ENCODE results near the gene TPGS2.
A peak's percentile ranks its signal among the peaks of the same experiment; 100 is the strongest.
"Not testable (repeated sequence)": the region's sequence is repeated elsewhere in the genome, so short reads cannot be mapped to it uniquely, and the experiment has no call there.

The TPGS2 gene

DNA sequence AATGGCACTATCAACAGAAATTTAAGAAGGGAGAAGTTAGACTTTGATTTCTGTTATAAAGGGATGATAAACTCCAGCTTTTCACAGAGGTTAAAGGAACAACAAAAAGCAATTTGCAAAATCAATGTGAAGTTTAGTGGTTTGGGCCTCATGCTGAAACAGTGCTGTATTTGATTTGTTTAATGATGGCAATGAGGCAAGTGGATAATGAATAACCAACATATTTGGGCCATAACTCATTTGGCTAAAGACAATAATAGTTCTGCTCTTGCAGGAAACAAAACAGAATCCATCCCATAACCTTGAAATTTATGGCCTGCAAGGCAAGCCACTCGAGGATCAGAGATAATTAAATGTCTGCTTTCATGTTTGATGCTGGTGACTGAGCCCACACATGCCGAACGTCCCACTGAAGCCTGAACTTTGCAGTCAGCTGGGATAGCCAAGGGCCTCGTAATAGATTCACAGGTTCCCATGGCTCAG is 56.5 kb downstream of the TPGS2 start:
- no peak for DNase-seq

DNA sequence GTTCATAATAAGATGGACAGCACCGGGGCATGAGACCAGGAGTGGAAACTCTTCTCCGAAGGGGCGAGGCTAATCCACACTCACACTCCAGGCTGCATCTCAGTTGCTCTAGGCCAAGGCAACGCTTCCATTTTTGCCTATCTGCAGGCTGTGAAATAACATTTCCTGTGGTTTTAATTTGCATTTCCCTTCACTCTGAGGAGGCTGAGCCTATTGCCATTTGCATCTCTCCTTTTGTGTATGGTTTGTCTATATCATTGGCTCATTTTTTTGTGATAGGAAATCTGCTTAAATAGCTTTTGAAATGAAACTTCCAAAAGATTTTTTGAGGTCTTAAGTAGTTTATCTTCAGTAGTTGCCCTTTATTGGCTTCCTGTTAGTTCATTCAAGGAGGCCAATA is 57.6 kb downstream of the TPGS2 start:
- DNase-seq = no peak

DNA sequence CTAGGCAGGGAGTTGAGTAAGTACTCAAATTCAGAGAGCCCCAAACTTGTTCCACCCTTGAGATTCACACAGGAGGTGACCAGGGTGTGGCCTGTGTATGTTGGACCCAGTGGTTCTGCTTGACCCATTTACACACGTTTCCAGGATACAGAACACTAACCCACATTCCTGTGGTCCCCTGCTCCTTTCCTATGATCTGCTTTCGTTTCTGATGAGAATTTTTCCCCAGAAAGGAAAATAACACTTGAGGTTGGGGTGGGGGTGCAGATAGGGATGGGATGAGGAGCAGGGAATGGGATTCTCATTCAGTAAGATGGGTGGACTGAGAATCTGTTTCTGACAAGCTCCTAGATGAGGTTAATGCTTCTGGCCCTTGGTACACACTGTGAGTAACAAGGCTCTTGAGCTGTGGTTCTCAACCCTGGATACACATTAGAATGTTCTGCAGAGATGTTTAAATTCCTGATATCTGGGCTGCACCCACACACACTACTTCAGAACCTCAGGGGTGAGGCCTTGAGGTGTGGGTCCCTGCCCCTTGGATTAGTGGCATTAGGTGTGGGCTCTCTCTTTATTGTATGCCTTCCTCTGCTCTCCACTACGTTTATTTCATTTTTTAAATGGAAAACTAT is 58.4 kb downstream of the TPGS2 start:
- DNase-seq = no peak

DNA sequence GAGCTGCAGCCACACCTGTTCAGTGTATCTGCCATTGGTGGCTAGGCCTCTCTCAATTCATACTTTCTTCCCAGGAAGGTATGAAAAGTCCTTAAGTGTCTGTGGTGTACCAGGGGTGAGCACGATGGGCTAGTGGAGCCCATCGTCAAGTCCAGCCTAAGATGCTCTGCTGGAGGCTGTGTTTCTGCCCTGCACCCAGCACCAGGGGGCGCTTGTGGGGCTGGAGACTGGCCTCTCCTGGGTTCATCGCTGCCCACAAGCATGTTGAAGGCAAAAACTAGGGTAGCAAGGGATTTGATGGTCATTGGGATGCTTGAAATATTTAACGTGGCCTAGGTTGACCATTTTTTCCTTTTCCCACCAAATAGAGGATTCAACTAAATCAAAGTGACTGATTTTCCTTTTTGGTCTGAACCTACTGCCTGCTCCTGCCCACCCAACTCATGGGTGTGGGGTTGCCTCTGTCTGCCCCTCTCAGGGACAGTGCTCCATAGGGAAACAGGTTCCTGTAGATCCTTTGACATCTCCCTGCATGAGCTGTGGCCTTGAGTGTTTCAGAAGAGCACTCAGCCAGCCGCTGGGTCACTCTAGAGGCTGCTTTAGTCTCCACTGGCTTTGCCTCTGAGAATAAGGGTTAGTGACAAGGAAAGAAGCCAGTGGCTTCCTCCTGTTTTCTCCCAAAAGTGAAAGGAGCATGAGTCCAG is 59.0 kb downstream of the TPGS2 start:
- peak in 2 of 4 experiments; percentile 11 to 35 for DNase-seq

- DNase-seq = no peak
Observed at GRCh38 chr18:36769172-36769571, 59.6 kb downstream of the TPGS2 start.

DNA sequence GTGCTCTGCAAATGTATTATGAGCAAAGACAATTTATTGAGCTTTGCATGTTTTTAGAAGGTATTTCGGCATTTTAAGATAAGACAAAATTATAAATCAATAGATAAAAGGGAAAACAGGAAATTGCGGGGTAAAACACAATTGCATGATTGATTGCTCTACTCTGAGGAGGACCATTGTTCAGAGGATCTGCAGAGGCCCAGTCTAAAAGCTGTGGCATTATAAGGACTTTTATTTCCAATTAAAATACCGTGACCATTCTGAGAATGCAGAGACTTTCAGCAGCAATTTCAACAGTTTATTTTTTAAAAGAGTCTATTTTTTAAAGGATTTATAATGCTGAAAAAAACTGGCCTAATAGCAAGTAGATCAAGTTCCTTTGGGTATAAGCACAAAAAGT is 62.0 kb downstream of the TPGS2 start:
- DNase-seq = no peak

DNA sequence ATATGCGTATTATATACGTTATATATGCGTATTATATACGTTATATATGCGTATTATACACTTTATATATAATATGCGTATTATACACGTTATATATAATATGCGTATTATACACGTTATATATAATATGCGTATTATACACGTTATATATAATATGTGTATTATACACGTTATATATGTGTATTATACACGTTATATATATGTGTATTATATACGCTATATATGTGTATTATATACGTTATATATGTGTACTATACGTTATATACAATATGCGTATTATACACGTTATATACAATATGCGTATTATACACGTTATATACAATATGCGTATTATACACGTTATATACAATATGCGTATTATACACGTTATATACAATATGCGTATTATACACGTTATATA is 65.8 kb downstream of the TPGS2 start:
- not testable (repeated sequence) for DNase-seq

DNA sequence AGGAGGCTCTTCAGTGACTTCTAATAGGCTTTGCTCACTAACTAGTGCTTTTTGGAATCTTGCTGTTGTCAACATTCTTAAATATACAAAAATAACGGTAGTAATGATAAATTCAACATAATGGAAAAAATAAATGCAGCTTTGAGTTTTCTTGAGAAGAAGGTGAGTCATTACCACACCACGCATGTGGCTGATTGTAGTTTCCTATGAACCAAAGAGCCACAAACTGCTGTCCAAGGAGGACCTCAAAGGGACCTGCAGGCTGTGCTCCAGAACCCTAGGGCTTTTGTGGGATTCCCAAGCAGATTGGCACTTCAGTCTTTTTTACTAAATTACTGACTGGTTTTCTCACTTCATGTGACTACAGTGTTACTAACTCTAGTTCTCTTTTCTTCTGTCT is 66.7 kb downstream of the TPGS2 start:
- DNase-seq = no peak

DNA sequence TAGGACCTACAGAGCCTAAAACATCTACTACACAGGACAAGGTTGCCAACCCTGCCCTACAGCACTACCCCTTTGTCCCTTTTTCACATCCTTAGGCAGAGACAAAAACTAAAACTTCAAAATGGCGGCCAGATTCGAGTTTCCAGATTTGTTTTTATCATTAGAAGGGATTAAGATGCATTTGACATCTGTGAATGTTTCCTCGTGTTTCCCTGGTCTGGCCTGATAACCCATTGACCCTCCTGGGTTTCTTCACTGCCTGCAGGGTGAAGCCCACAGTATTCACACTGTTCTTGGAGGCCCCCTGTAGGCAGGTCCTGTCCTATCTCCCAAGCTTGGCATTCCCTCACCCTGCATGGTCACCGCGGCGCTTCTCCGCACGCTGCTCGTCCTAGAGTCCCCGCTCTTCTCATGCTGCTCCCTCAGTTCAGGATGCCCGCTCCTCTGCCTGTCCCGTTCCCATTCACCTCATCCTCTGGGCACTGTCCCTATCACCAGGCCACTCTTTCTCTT is 67.6 kb downstream of the TPGS2 start:
- no peak for DNase-seq

DNA sequence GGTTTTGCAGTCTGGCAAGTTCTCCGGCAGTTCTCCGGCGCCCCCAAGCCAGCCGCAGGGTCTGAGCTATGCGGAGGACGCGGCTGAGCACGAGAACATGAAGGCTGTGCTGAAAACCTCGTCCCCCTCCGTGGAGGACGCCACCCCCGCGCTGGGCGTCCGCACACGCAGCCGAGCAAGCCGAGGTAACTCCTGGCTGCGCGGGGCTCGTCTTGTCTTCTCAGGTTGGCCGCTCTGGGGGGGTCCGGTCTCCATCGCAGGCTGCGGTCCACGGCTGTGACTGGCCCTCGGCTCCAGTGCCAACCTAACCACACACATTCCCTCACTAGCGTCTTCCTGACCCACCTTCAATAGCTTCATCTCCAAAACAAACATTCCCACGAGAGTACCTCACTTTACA is 68.2 kb downstream of the TPGS2 start:
- no peak for DNase-seq

- DNase-seq = no peak
Observed at GRCh38 chr18:36759167-36759776, 69.5 kb downstream of the TPGS2 start.

DNA sequence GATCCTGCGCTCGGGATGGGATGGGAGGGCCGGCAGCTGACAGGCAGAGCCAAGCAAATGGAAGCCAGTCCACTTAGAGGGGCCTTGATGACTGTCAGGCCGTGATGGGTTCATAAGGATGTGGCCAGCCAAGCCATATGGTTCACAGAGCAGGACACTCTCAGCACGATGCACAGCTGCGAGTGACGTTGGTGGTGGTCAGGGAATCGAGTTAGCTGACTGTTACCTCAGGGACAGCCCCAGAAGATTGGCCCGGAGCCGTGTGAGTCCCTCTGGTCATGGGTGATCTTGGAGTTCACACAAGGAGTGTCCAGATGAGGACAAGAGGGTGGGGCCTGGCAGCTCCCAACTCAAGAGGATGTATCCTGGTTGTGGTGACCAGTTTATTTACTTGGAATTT is 70.2 kb downstream of the TPGS2 start:
- DNase-seq = no peak

DNA sequence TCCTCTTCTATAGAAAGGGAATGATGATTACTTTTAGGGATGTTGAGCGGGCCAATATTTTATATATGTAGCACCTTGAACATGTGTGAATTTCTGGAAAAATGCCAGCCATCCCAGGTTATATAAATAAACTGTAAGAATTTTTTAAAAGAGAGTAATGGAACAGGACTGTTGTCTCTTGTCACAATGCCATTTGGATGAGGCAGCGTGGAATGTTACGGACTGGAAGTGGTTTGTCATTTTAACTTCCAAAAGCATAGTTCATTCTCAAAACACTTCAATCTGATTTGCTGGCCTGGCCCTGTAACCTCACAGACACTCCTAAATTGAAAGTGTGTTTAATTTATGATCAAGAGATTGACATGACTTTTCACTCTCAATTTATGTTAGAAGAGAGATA is 70.8 kb downstream of the TPGS2 start:
- no peak for DNase-seq

- DNase-seq = peak; percentile 16 to 35 (median 33)
Observed at GRCh38 chr18:36757081-36757480, 71.7 kb downstream of the TPGS2 start.

- no peak for DNase-seq
Observed at GRCh38 chr18:36756242-36756641, 72.6 kb downstream of the TPGS2 start.

DNA sequence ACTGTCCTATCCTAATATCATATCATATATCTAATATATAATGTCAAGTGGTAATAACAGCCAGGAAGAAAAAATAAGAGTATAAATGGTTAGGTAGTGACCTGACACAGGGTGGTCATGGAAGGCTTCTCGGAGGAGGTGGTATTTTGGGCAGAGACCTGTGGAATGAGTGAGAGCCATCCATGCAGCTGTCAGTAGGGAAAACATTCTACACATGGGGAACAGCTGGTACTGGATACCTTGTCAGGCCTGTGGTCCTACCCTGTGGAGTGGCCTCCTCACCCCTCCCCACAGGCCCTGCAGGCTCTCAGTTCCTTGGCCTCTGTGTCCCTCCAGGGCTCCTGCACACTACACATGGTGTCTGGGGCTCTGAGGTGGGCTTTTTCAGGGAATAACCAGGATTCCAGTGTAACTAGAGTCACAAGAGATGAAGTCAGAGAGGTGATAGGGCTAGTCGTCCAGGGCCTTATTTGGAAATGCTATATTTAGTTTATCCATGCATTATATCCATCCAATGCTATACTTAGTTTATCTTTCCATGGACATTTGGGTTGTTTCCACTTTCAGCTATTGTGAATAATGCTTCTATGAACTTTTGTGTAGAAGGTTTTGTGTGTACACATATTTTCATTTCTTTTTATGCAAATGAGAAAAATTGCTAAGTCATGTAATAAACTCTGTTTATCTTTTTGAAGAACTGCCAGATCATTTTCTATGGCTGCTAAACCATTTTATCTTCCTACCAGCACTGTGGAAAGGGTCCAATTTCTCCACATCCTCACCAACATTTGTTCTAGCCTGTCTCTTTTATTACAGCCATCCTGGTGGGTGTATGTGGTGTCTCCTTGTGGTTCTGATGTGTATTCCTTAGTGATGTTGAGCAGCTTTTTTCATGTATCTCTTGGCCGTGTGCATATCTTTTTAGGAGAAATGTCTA is 75.6 kb downstream of the TPGS2 start:
- no peak for DNase-seq

GRCh38 chr18:36745219-36745975 is 83.4 kb downstream of the TPGS2 start:
- DNase-seq = no peak

- no peak for DNase-seq
Observed at GRCh38 chr18:36744261-36744876, 84.4 kb downstream of the TPGS2 start.
